ENCODE measurements around the gene DOCK10.

DNA sequence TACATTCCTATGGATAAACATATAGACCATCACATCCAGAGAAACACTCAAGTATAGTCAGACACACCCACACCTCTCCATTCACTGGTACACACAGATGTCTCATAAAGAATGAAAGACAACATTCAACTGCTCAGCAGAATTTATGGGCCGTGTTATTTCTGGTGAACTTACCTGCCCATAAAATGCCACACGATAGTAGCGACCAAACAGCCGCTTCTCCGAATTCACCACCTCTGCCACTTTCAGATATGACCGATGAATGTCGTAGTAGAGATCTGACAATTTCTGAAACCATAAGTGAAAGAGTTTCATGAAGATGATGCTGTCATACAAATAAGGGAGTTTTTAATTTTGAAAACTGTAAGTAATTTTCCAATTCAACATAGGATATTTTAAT lies 255.4 kb downstream of the DOCK10 start:
- TF ChIP-seq EZH2phosphoT487 (IDR thresholded peaks at IDR 0.05; ENCODE audit: borderline replicate concordance, low read depth, low read length): no peak
- TF ChIP-seq, protein P1, sequence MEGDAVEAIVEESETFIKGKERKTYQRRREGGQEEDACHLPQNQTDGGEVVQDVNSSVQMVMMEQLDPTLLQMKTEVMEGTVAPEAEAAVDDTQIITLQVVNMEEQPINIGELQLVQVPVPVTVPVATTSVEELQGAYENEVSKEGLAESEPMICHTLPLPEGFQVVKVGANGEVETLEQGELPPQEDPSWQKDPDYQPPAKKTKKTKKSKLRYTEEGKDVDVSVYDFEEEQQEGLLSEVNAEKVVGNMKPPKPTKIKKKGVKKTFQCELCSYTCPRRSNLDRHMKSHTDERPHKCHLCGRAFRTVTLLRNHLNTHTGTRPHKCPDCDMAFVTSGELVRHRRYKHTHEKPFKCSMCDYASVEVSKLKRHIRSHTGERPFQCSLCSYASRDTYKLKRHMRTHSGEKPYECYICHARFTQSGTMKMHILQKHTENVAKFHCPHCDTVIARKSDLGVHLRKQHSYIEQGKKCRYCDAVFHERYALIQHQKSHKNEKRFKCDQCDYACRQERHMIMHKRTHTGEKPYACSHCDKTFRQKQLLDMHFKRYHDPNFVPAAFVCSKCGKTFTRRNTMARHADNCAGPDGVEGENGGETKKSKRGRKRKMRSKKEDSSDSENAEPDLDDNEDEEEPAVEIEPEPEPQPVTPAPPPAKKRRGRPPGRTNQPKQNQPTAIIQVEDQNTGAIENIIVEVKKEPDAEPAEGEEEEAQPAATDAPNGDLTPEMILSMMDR (conservative IDR thresholded peaks at IDR 0.05; ENCODE audit: low read length): no peak
